ENCODE measurements around the gene KCNQ2.

Gene KCNQ2

GRCh38 chr20:63501818-63502670 is 29.6 kb upstream of the KCNQ2 start:
- DNase-seq (ENCODE audit: low read depth in 2 of 2), result no peak

- no peak for DNase-seq (ENCODE audit: low read depth in 2 of 2)
These were observed 28.7 kb upstream of the KCNQ2 start for GRCh38 chr20:63500902-63501817.

GRCh38 chr20:63500151-63500901 is 27.9 kb upstream of the KCNQ2 start:
- DNase-seq (ENCODE audit: low read depth in 2 of 2), result no peak

GRCh38 chr20:63499338-63499969 is 27.0 kb upstream of the KCNQ2 start:
- no peak for DNase-seq (ENCODE audit: low read depth in 2 of 2)

- DNase-seq (ENCODE audit: low read depth in 2 of 2), result no peak
These were observed 26.5 kb upstream of the KCNQ2 start, which contains the start of gene EEF1A2 for GRCh38 chr20:63498960-63499337. TSS of gene EEF1A2 (minus strand) at chr20:63499083. CDS start at chr20:63497763, 1,320 bp downstream.

GRCh38 chr20:63497946-63498935 is 25.8 kb upstream of the KCNQ2 start:
- DNase-seq (ENCODE audit: low read depth in 2 of 2), result no peak

GRCh38 chr20:63497138-63497945 is 24.9 kb upstream of the KCNQ2 start:
- DNase-seq (ENCODE audit: low read depth in 2 of 2), result no peak

- DNase-seq (ENCODE audit: low read depth in 2 of 2), result no peak
These were observed 24.2 kb upstream of the KCNQ2 start for GRCh38 chr20:63496596-63497120.

- DNase-seq (ENCODE audit: low read depth in 2 of 2), result peak; percentile 67 to 74
These were observed 23.5 kb upstream of the KCNQ2 start for GRCh38 chr20:63495741-63496595.

GRCh38 chr20:63495167-63495720 is 22.8 kb upstream of the KCNQ2 start:
- DNase-seq (ENCODE audit: low read depth in 2 of 2), result no peak

- DNase-seq (ENCODE audit: low read depth in 2 of 2), result no peak
These were observed 22.1 kb upstream of the KCNQ2 start for GRCh38 chr20:63494420-63495166.

GRCh38 chr20:63494084-63494419 is 21.6 kb upstream of the KCNQ2 start:
- DNase-seq (ENCODE audit: low read depth in 2 of 2), result no peak

GRCh38 chr20:63493563-63494020 is 21.1 kb upstream of the KCNQ2 start:
- DNase-seq (ENCODE audit: low read depth in 2 of 2), result no peak

- no peak for DNase-seq (ENCODE audit: low read depth in 2 of 2)
These were observed 20.5 kb upstream of the KCNQ2 start for GRCh38 chr20:63492982-63493381.

GRCh38 chr20:63492518-63492917 is 20.1 kb upstream of the KCNQ2 start:
- DNase-seq (ENCODE audit: low read depth in 2 of 2), result no peak

GRCh38 chr20:63491635-63492230 is 19.3 kb upstream of the KCNQ2 start:
- DNase-seq (ENCODE audit: low read depth in 2 of 2), result no peak

- no peak for DNase-seq (ENCODE audit: low read depth in 2 of 2)
These were observed 18.6 kb upstream of the KCNQ2 start for GRCh38 chr20:63491078-63491477.

Data from stimulated activated CD4-positive, alpha-beta T cell treated with anti-CD3 and anti-CD28 coated beads, Interleukin-4, amount 100 ng/mL, for 48 hours (primary cell).